Endothelial cell of umbilical vein (primary cell): ENCODE results near the gene SERPINA12. TPM values are rescaled to one million over a fixed set of nuclear protein-coding genes. Genes with fewer than 3 reads are reported as not detected.

Experiments used
- Bru-seq: library from RNA; stranded (reverse); fragments of 400-500 nt; gene quantifications from one replicate; lab custom pipeline; 2021; lab: Mats Ljungman, UMichigan
- BruChase-seq, 2 experiments: library from RNA; stranded (reverse); fragments of 400-500 nt; gene quantifications; one replicate each; lab custom pipeline; 2021; lab: Mats Ljungman, UMichigan
- BruUV-seq: library from RNA; stranded (reverse); fragments of 400-500 nt; replicated peaks from 2 replicates; lab custom pipeline; 2021; lab: Mats Ljungman, UMichigan
- CTCF ChIA-PET: fragments of 300-600, 350-600 bp; sonication (Branson Sonifier 250); formaldehyde crosslinking; loops from one replicate; lab custom pipeline; 2021; ENCODE audit warnings: antibody characterized with exemption, inconsistent platforms; lab: Charles Lee
- POLR2A ChIA-PET: fragments of 300-600, 350-600 bp; sonication (Branson Sonifier 250); formaldehyde crosslinking; loops from one replicate; lab custom pipeline; 2021; ENCODE audit warnings: antibody characterized with exemption, inconsistent platforms; lab: Charles Lee
- DNase-seq: peaks from one replicate; pipeline ENCODE4 v3.0.0-alpha.2; 2011; ENCODE audit warnings: low read depth, low spot score
- FAIRE-seq: peaks from 2 replicates; lab custom pipeline; 2011; peaks lifted over from hg19 to GRCh38; lab: Jason Lieb, UNC
- H2AFZ ChIP-seq: 2 replicates; pipeline ENCODE4 v1.6.0; 2012; ENCODE audit warnings: low read depth, low read length, control low read depth, inconsistent platforms
- H3K27ac ChIP-seq: 2 replicates; pipeline ENCODE4 v1.5.1; 2011; ENCODE audit warnings: low read depth, mild to moderate bottlenecking, control low read depth, low read length, moderate library complexity; ENCODE audit not compliant: insufficient read depth
- H3K27me3 ChIP-seq, 2 experiments: 2 replicates each; pipeline versions ENCODE4 v1.6.0 to v1.6.1; 2011; ENCODE audit warnings: low read length in 2 of 2, mixed read lengths in 1 of 2; ENCODE audit not compliant: control insufficient read depth in 2 of 2, insufficient read depth in 2 of 2
- H3K36me3 ChIP-seq, 2 experiments: 2 replicates in 1 of 2; 3 replicates in 1 of 2; pipeline ENCODE4 v1.5.1; 2011; ENCODE audit warnings: low read length in 2 of 2, mild to moderate bottlenecking in 1 of 2, moderate library complexity in 1 of 2; ENCODE audit not compliant: control insufficient read depth in 2 of 2, insufficient read depth in 2 of 2; ENCODE audit errors: extremely low read depth in 1 of 2
- H3K4me1 ChIP-seq: 3 replicates; pipeline ENCODE4 v1.5.1; 2011; ENCODE audit warnings: mild to moderate bottlenecking, low read length; ENCODE audit not compliant: control insufficient read depth, insufficient read depth; ENCODE audit errors: extremely low read depth
- H3K4me2 ChIP-seq: 2 replicates; pipeline ENCODE4 v1.6.1; 2011; ENCODE audit warnings: low read length, control low read depth, mixed read lengths; ENCODE audit not compliant: insufficient read depth
- H3K4me3 ChIP-seq, 3 experiments: fragments of 200-600 bp in 1 of 3; sonication (generic), shearing (Covaris generic) in 1 of 3; replicated peaks in 1 of 3; 2 replicates each; pipeline ENCODE4 v1.5.1; 2011 to 2016; ENCODE audit warnings: control low read depth in 3 of 3, low read length in 3 of 3, mild to moderate bottlenecking in 2 of 3, inconsistent platforms in 1 of 3, low read depth in 1 of 3, moderate library complexity in 1 of 3; ENCODE audit not compliant: insufficient read depth in 1 of 3
- H3K79me2 ChIP-seq: 2 replicates; pipeline ENCODE4 v1.6.0; 2012; ENCODE audit warnings: low read length, inconsistent platforms; ENCODE audit not compliant: control insufficient read depth, insufficient read depth
- H3K9ac ChIP-seq: replicated peaks from 2 replicates; pipeline ENCODE3; 2011; ENCODE audit warnings: low read length, control low read depth; ENCODE audit not compliant: insufficient read depth; ENCODE audit errors: extremely low read depth
- H3K9me1 ChIP-seq: replicated peaks from 3 replicates; pipeline ENCODE4 v1.6.0; 2011; ENCODE audit warnings: mild to moderate bottlenecking, low read length; ENCODE audit not compliant: control insufficient read depth, insufficient read depth; ENCODE audit errors: extremely low read depth
- H3K9me3 ChIP-seq: replicated peaks from 2 replicates; pipeline ENCODE4 v1.5.1; 2012; ENCODE audit warnings: low read length, inconsistent platforms; ENCODE audit not compliant: control insufficient read depth, insufficient read depth
- H4K20me1 ChIP-seq: replicated peaks from 2 replicates; pipeline ENCODE3; 2011; ENCODE audit warnings: mild to moderate bottlenecking, low read length; ENCODE audit not compliant: control insufficient read depth, insufficient read depth; ENCODE audit errors: extremely low read depth
- CTCF ChIP-seq, 2 donors: IDR thresholded peaks; 1 replicate in 1 of 2; 2 replicates in 1 of 2; pipeline ENCODE4 v1.5.1; 2011; ENCODE audit warnings: low read length in 2 of 2, mild to moderate bottlenecking in 2 of 2, moderate library complexity in 2 of 2, control low read depth in 1 of 2, inconsistent platforms in 1 of 2, low read depth in 1 of 2; ENCODE audit not compliant: insufficient read depth in 1 of 2; ENCODE audit errors: extremely low read depth in 1 of 2
- EZH2 ChIP-seq: IDR thresholded peaks from 2 replicates; pipeline ENCODE4 v1.6.1; 2012; ENCODE audit warnings: borderline replicate concordance, low read depth, mild to moderate bottlenecking, moderate library complexity, low read length, inconsistent platforms; ENCODE audit not compliant: severe bottlenecking
- FOS ChIP-seq: IDR thresholded peaks from 2 replicates; pipeline ENCODE4 v1.6.1; 2011; ENCODE audit warnings: mild to moderate bottlenecking, low read length, moderate library complexity, borderline replicate concordance; ENCODE audit not compliant: insufficient read depth
- GATA2 ChIP-seq: IDR thresholded peaks from 2 replicates; pipeline ENCODE4 v1.7.0; 2011; ENCODE audit warnings: low read depth, mild to moderate bottlenecking, moderate library complexity, mixed read lengths, low read length; ENCODE audit not compliant: insufficient read length, insufficient read depth
- JUN ChIP-seq: IDR thresholded peaks from 2 replicates; pipeline ENCODE4 v1.6.1; 2011; ENCODE audit warnings: borderline replicate concordance, low read depth; ENCODE audit not compliant: insufficient read length, insufficient read depth
- MAX ChIP-seq: IDR thresholded peaks from 2 replicates; pipeline ENCODE4 v1.6.1; 2011; ENCODE audit not compliant: insufficient read depth, insufficient read length
- MYC ChIP-seq: IDR thresholded peaks from one replicate; pipeline ENCODE4 v1.6.1; 2011; ENCODE audit warnings: mild to moderate bottlenecking, low read depth, low read length
- POLR2A ChIP-seq: IDR thresholded peaks from 2 replicates; pipeline ENCODE4 v1.6.1; 2012; ENCODE audit warnings: low read depth, mild to moderate bottlenecking, control low read depth, low read length
- POLR2AphosphoS5 ChIP-seq: IDR thresholded peaks from 2 replicates; pipeline ENCODE4 v1.6.1; 2012; ENCODE audit warnings: low read depth, mild to moderate bottlenecking, control low read depth, low read length, moderate library complexity; ENCODE audit not compliant: insufficient read depth
- dilution Hi-C: fragments of 300-500 bp; cut with MboI; formaldehyde crosslinking; loops from one replicate; pipeline ENCODE4 v1.15.0; 2019; ENCODE audit warnings: low sequenced_read_pairs; ENCODE audit not compliant: extremely low pct_ligation_motif_present
- intact Hi-C: fragments of 100-400 bp; cut with micrococcal nuclease; formaldehyde crosslinking; loops from one replicate; pipeline ENCODE4 v1.10.0; 2022
- long read RNA-seq: library from polyadenylated mRNA; stranded (forward); transcript quantifications from one replicate; pipeline ENCODE4 v2.0.0, GENCODE V29; 2021
- polyA minus RNA-seq, 3 experiments: library from RNA; depleted of rRNA, polyadenylated mRNA; stranded (reverse); fragments of >200 nt; gene quantifications; 1 replicate in 1 of 3; 2 replicates in 2 of 3; pipeline ENCODE4 v1.2.3, GENCODE V29; 2011
- polyA plus RNA-seq, 4 experiments: library from polyadenylated mRNA; depleted of rRNA in 3 of 4; stranded (reverse) in 3 of 4; unstranded in 1 of 4; fragments of >200 nt; gene quantifications; 2 replicates each; pipeline versions ENCODE4 v1.2.1 to v1.2.3, GENCODE V29; 2011 to 2012; ENCODE audit warnings: missing spikeins in 1 of 4
- total RNA-seq: library from RNA; stranded (reverse); gene quantifications from 2 replicates; pipeline ENCODE4 v1.2.3, GENCODE V29; 2021

SERPINA12 gene
- total RNA-seq (not detected in 2 replicates), polyA plus RNA-seq (not detected in 2 replicates), polyA minus RNA-seq (not detected in 2 replicates), Bru-seq, nascent RNA (not detected), BruChase-seq, experiment 1, labeled RNA remaining after a 6-hour chase (percentile 4 among the genes with signal in this experiment), BruChase-seq, experiment 2, labeled RNA remaining after a 2-hour chase (not detected)
- polyA plus RNA-seq (2011; cell fraction: cytosol; rRNA removed): not detected in 2 replicates
- not detected in 2 replicates for polyA plus RNA-seq (2011; cell fraction: nucleus; rRNA removed)
- polyA plus RNA-seq (2012): not detected in 2 replicates
- polyA minus RNA-seq (2011; cell fraction: cytosol; rRNA and poly(A)+ RNA removed): not detected
- not detected in 2 replicates for polyA minus RNA-seq (2011; cell fraction: nucleus; rRNA and poly(A)+ RNA removed)
- long read RNA-seq: 0 reads

- no peak within 1 kb of the TSS for H3K9ac ChIP-seq
- BruUV-seq: no TSS peak
Measured at GRCh38 chr14:94509356-94509755, at the start of gene SERPINA12. Gene SERPINA12, minus strand, starts transcription at chr14:94509469. Its CDS starts 11,072 bp downstream, at chr14:94498397.

More at GRCh38 chr14:94509356-94509755, at the start of gene SERPINA12:
- H3K36me3 ChIP-seq: no peaks in the 10 kb centered on the region
- no peaks in the 10 kb centered on the region for H4K20me1 ChIP-seq
- H3K27ac ChIP-seq: no peak within 1 kb of the TSS
- H3K9me1 ChIP-seq: no peaks in the 10 kb centered on the region
- intact Hi-C loops: no loop called here
- ChIA-PET CTCF (no interaction called here), POLR2A (no interaction called here)
- H3K4me2 ChIP-seq: no peak within 1 kb of the TSS
- H3K4me3 ChIP-seq: no peak within 1 kb of the TSS
- dilution Hi-C loops: no loop called here
- FAIRE-seq (no peak), DNase-seq (no peak)
- no peak within 1 kb of the TSS for H2AFZ ChIP-seq
- H3K27me3 ChIP-seq: no peaks in the 10 kb centered on the region
- H3K9me3 ChIP-seq: peaks cover 2% of the 10 kb centered on the region
- no peaks in the 10 kb centered on the region for H3K4me1 ChIP-seq
- H3K79me2 ChIP-seq: no peaks in the 10 kb centered on the region
- no peak for TF ChIP-seq MYC
- TF ChIP-seq EZH2: no peak
- TF ChIP-seq GATA2: no peak
- TF ChIP-seq CTCF (IDR thresholded peaks at IDR 0.05; ENCODE audit: extremely low read depth in 1 of 2, insufficient read depth in 1 of 2, low read depth in 1 of 2, low read length in 2 of 2): no peak
- no peak for TF ChIP-seq JUN
- TF ChIP-seq FOS: no peak
- TF ChIP-seq POLR2A: no peak
- TF ChIP-seq MAX: no peak
- no peak for TF ChIP-seq POLR2AphosphoS5
